H1 (cell line): Measurements from ENCODE around the gene SLC36A4. TPM values are rescaled to one million over a fixed set of nuclear protein-coding genes. Genes with fewer than 3 reads are reported as not detected.

ENCODE experiments used
- CTCF ChIA-PET: fragments of 300-600 bp; sonication (Branson Sonifier 250); formaldehyde crosslinking; loops from one replicate; lab custom pipeline; 2021; ENCODE audit not compliant: partially characterized antibody; lab: Charles Lee
- POLR2A ChIA-PET: fragments of 300-600 bp; sonication (Branson Sonifier 250); formaldehyde crosslinking; loops from one replicate; lab custom pipeline; 2021; ENCODE audit warnings: inconsistent platforms; ENCODE audit not compliant: partially characterized antibody; lab: Charles Lee
- DNase-seq, 2 experiments: peaks; one replicate each; pipeline versions ENCODE4 v3.0.0 to v3.0.0-alpha.2; 2010 to 2022; ENCODE audit warnings: low spot score in 2 of 2, low read depth in 1 of 2, mixed read lengths in 1 of 2
- FAIRE-seq: peaks from 2 replicates; lab custom pipeline; 2011; peaks lifted over from hg19 to GRCh38; lab: Jason Lieb, UNC
- H2AFZ ChIP-seq: 2 replicates; pipeline ENCODE4 v1.8.1; 2012; ENCODE audit warnings: low read length, inconsistent platforms
- H2AK5ac ChIP-seq: 2 replicates; pipeline ENCODE4 v1.6.1; 2013; ENCODE audit warnings: low read depth, low read length
- H2BK120ac ChIP-seq: replicated peaks from 2 replicates; pipeline ENCODE3; 2013; ENCODE audit warnings: low read depth, low read length, inconsistent platforms
- H2BK12ac ChIP-seq: 2 replicates; pipeline ENCODE4 v1.6.1; 2013; ENCODE audit warnings: low read depth, low read length
- H2BK15ac ChIP-seq: 2 replicates; pipeline ENCODE4 v1.6.1; 2013; ENCODE audit warnings: low read length
- H2BK20ac ChIP-seq: 2 replicates; pipeline ENCODE4 v1.6.1; 2013; ENCODE audit warnings: low read length
- H2BK5ac ChIP-seq: 2 replicates; pipeline ENCODE4 v1.6.1; 2013; ENCODE audit warnings: low read depth, low read length
- H3K14ac ChIP-seq: 2 replicates; pipeline ENCODE4 v1.6.1; 2013; ENCODE audit warnings: inconsistent platforms; ENCODE audit not compliant: insufficient read length
- H3K18ac ChIP-seq: 2 replicates; pipeline ENCODE4 v1.6.1; 2013; ENCODE audit warnings: low read length; ENCODE audit errors: extremely low read depth
- H3K23ac ChIP-seq: 2 replicates; pipeline ENCODE4 v1.6.1; 2013; ENCODE audit warnings: inconsistent platforms; ENCODE audit not compliant: insufficient read length
- H3K23me2 ChIP-seq: 2 replicates; pipeline ENCODE4 v1.6.1; 2013; ENCODE audit warnings: low read depth, low read length
- H3K27ac ChIP-seq: 2 replicates; pipeline ENCODE4 v1.6.1; 2011; ENCODE audit warnings: low read depth, low read length, inconsistent platforms
- H3K27me3 ChIP-seq, 4 experiments: replicated peaks in 1 of 4; 1 replicate in 1 of 4; 2 replicates in 3 of 4; pipeline versions ENCODE4 v1.6.1 to v1.8.1; 2011 to 2013; ENCODE audit warnings: low read length in 3 of 4, mild to moderate bottlenecking in 3 of 4, inconsistent platforms in 2 of 4, mixed read lengths in 2 of 4, moderate library complexity in 1 of 4; ENCODE audit not compliant: control insufficient read depth in 3 of 4, insufficient read depth in 3 of 4; ENCODE audit errors: extremely low read depth in 1 of 4
- H3K36me3 ChIP-seq, 4 experiments: 2 replicates each; pipeline versions ENCODE4 v1.6.1 to v1.8.1; 2011 to 2013; ENCODE audit warnings: mild to moderate bottlenecking in 4 of 4, low read length in 3 of 4, moderate library complexity in 2 of 4, control low read depth in 1 of 4, inconsistent platforms in 1 of 4; ENCODE audit not compliant: insufficient read depth in 4 of 4, control insufficient read depth in 2 of 4
- H3K4ac ChIP-seq: replicated peaks from 2 replicates; pipeline ENCODE3; 2013; ENCODE audit warnings: low read length, low read depth, mixed read lengths, inconsistent platforms; ENCODE audit not compliant: insufficient read length
- H3K4me1 ChIP-seq, 4 experiments: replicated peaks in 1 of 4; 1 replicate in 1 of 4; 2 replicates in 3 of 4; pipeline versions ENCODE4 v1.6.1 to v1.8.1; 2011 to 2013; ENCODE audit warnings: low read length in 3 of 4, inconsistent platforms in 2 of 4, mixed read lengths in 1 of 4; ENCODE audit not compliant: insufficient read depth in 4 of 4, control insufficient read depth in 3 of 4
- H3K4me2 ChIP-seq, 2 experiments: 2 replicates each; pipeline versions ENCODE4 v1.6.1 to v1.8.1; 2011 to 2013; ENCODE audit warnings: low read depth in 2 of 2, low read length in 2 of 2, control low read depth in 1 of 2, inconsistent platforms in 1 of 2, mild to moderate bottlenecking in 1 of 2; ENCODE audit not compliant: insufficient read depth in 1 of 2
- H3K4me3 ChIP-seq, 4 experiments: fragments of 200-600, 300-600 bp in 1 of 4; sonication (generic), shearing (Covaris generic), sonication (Bioruptor Twin) in 1 of 4; 2 replicates each; pipeline versions ENCODE4 v1.5.1 to v1.8.1; 2011 to 2016; ENCODE audit warnings: low read length in 4 of 4, low read depth in 3 of 4, control low read depth in 2 of 4, inconsistent platforms in 2 of 4, mild to moderate bottlenecking in 2 of 4, mixed read lengths in 1 of 4, moderate library complexity in 1 of 4; ENCODE audit not compliant: insufficient read depth in 2 of 4; ENCODE audit errors: extremely low read depth in 1 of 4
- H3K56ac ChIP-seq: replicated peaks from 2 replicates; pipeline ENCODE3; 2013; ENCODE audit warnings: low read depth, mild to moderate bottlenecking, mixed read lengths, low read length, inconsistent platforms; ENCODE audit not compliant: insufficient read length
- H3K79me1 ChIP-seq: 2 replicates; pipeline ENCODE4 v1.6.1; 2013; ENCODE audit warnings: low read depth, low read length, control low read depth
- H3K79me2 ChIP-seq, 2 experiments: 2 replicates each; pipeline versions ENCODE4 v1.6.1 to v1.8.1; 2012 to 2013; ENCODE audit warnings: low read length in 2 of 2, mild to moderate bottlenecking in 2 of 2, inconsistent platforms in 1 of 2; ENCODE audit not compliant: insufficient read depth in 2 of 2, control insufficient read depth in 1 of 2
- H3K9ac ChIP-seq, 4 experiments: replicated peaks in 1 of 4; 1 replicate in 1 of 4; 2 replicates in 3 of 4; pipeline versions ENCODE4 v1.6.1 to v1.8.1; 2011 to 2013; ENCODE audit warnings: low read depth in 3 of 4, low read length in 3 of 4, control low read depth in 2 of 4, mild to moderate bottlenecking in 2 of 4, moderate library complexity in 2 of 4, inconsistent platforms in 1 of 4; ENCODE audit errors: extremely low read depth in 1 of 4
- H3K9me3 ChIP-seq, 2 experiments: 2 replicates each; pipeline versions ENCODE4 v1.6.1 to v1.8.1; 2012 to 2013; ENCODE audit warnings: mild to moderate bottlenecking in 2 of 2, moderate library complexity in 2 of 2, control low read depth in 1 of 2, inconsistent platforms in 1 of 2, low read depth in 1 of 2, low read length in 1 of 2, mixed read lengths in 1 of 2; ENCODE audit not compliant: insufficient read depth in 2 of 2
- H4K20me1 ChIP-seq, 2 experiments: replicated peaks in 1 of 2; 2 replicates each; pipeline versions ENCODE3 to v1.8.1; 2011 to 2013; ENCODE audit warnings: inconsistent platforms in 2 of 2, low read length in 2 of 2, mild to moderate bottlenecking in 1 of 2; ENCODE audit not compliant: insufficient read depth in 2 of 2, control insufficient read depth in 1 of 2
- H4K5ac ChIP-seq: 2 replicates; pipeline ENCODE4 v1.6.1; 2013; ENCODE audit warnings: low read length, low read depth, mixed read lengths, inconsistent platforms; ENCODE audit not compliant: insufficient read length
- H4K8ac ChIP-seq: 2 replicates; pipeline ENCODE4 v1.8.0; 2013; ENCODE audit warnings: mild to moderate bottlenecking, moderate library complexity, low read length, inconsistent platforms; ENCODE audit not compliant: insufficient read depth; ENCODE audit errors: extremely low read depth
- H4K91ac ChIP-seq: replicated peaks from 2 replicates; pipeline ENCODE3; 2013; ENCODE audit warnings: low read length, mixed read lengths, inconsistent platforms; ENCODE audit not compliant: insufficient read length
- CREB1 ChIP-seq: IDR thresholded peaks from 2 replicates; pipeline ENCODE4 v1.6.1; 2012; ENCODE audit warnings: inconsistent platforms
- MAFK ChIP-seq: IDR thresholded peaks from 2 replicates; pipeline ENCODE4 v1.6.1; 2012; ENCODE audit warnings: low read depth, mild to moderate bottlenecking, improper control_type of control experiment, low read length
- TAF1 ChIP-seq: IDR thresholded peaks from 2 replicates; pipeline ENCODE4 v1.6.1; 2011; ENCODE audit warnings: mild to moderate bottlenecking, low read depth, low read length
- ZNF274 ChIP-seq: IDR thresholded peaks from 2 replicates; pipeline ENCODE4 v1.7.0; 2012; ENCODE audit warnings: low read length, borderline replicate concordance; ENCODE audit errors: extremely low read depth
- WGBS, 2 experiments: shearing (Covaris generic) in 1 of 2; methylation state at CpG; one replicate each; pipeline versions ENCODE4 v1.1.6 to v1.1.7; 2013 to 2015; ENCODE audit warnings: low lambda C conversion rate in 2 of 2, mixed read lengths in 2 of 2, inconsistent platforms in 1 of 2, low coverage in 1 of 2, missing lambda C conversion rate in 1 of 2; ENCODE audit not compliant: insufficient replicate concordance in 2 of 2, insufficient coverage in 1 of 2, insufficient read length in 1 of 2; ENCODE audit errors: extremely low coverage in 1 of 2, missing lambda C conversion rate in 1 of 2; 5-methylcytosine and 5-hydroxymethylcytosine counted together
- polyA plus RNA-seq, 7 experiments: library from polyadenylated mRNA; depleted of rRNA in 3 of 7; stranded (reverse) in 5 of 7; unstranded in 2 of 7; fragments of >200 nt in 5 of 7; fragments of 200-250 nt in 2 of 7; gene quantifications; 1 replicate in 5 of 7; 2 replicates in 1 of 7; 4 replicates in 1 of 7; pipeline versions ENCODE4 v1.2.1 to v1.2.3, GENCODE V29; 2011 to 2013; ENCODE audit warnings: missing spikeins in 2 of 7, mixed read lengths in 2 of 7
- total RNA-seq: library from RNA; stranded (reverse); fragmentation: NEBNext Ultra II Directional; extraction: Animal tissue kit (Norgen Biotek cat#: 25700); gene quantifications from 2 replicates; pipeline ENCODE4 v1.2.1, GENCODE V29; 2021

Gene SLC36A4
- total and polyA plus RNA-seq, 2 of the 8 experiments (the other 6 are each of a cell fraction or from before 2014, with no cell fraction given) = 10.2 to 22.7 TPM

DNA sequence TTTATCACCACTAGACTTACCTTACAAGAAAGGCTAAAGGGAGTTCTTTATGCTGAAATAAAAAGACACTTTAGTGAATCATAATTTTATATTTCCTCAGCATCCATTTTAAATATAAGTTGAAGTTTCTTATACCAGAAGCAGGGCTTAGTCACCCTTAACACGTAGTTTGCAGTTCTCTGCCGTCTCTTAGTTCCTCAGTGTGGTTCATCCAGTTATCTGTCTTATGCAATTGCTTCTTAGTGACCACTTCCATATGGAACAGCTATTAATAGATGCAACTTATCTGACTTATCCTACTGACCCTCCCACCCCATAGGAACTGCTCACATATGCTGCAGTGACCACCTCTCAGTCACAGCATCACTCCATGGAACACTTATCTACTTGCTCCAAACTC, 11.7 kb upstream of the SLC36A4 start:
- WGBS, 2 experiments = 88% methylated on average over 2 of the region's 2 CpGs; no CpG with 5 or more reads in 1 of the 2 experiments
- ChIA-PET CTCF (interaction anchor here (1.5 kb wide), 1 partner anchor 11 kb away, joined by 4 read pairs; the partner anchor contains the start of gene SLC36A4), POLR2A (no interaction called here)
- Histone ChIP-seq H4K20me1 (no peaks in the 10 kb centered on the region), H3K14ac (no peak overlapping the region), H3K79me2 (no peaks in the 10 kb centered on the region), H4K8ac (no peak overlapping the region), H3K4me3 (no peak overlapping the region), H2BK12ac (no peak overlapping the region), H3K9me3 (no peaks in the 10 kb centered on the region), H4K5ac (no peak overlapping the region), H4K91ac (no peak overlapping the region), H3K4ac (no peak overlapping the region), H2AFZ (no peak overlapping the region), H2BK120ac (no peak overlapping the region), H2AK5ac (no peak overlapping the region), H3K36me3 (no peaks in the 10 kb centered on the region), H3K27me3 (no peaks in the 10 kb centered on the region), H3K23me2 (no peaks in the 10 kb centered on the region), H3K27ac (no peak overlapping the region), H3K9ac (no peak overlapping the region), H3K4me1 (no peaks in the 10 kb centered on the region), H2BK15ac (no peak overlapping the region), H3K4me2 (no peak overlapping the region), H2BK5ac (no peak overlapping the region), H3K79me1 (no peaks in the 10 kb centered on the region), H3K23ac (no peak overlapping the region), H3K18ac (no peak overlapping the region; the same call in 1 of the 2 replicates), H3K56ac (no peak overlapping the region), H2BK20ac (no peak overlapping the region)
- DNase-seq = no peak
- no peak for FAIRE-seq
- no peak for TF ChIP-seq ZNF274
- TF ChIP-seq TAF1 = no peak
- no peak for TF ChIP-seq MAFK
- TF ChIP-seq CREB1 = no peak
